Pancreas (tissue), 10 donors: ENCODE results near the gene BCOR. TPM values are rescaled to one million over a fixed set of nuclear protein-coding genes. Genes with fewer than 3 reads are reported as not detected.

Experiments
- ATAC-seq, 4 donors: fragments of 200-7000 bp; cut with Tn5 transposase; one replicate each; pipeline versions ENCODE4 v1.8.0 to v1.9.1; 2020; ENCODE audit warnings: mild to moderate bottlenecking in 4 of 4, moderate library complexity in 4 of 4
- DNase-seq, 6 donors: peaks; one replicate each; pipeline ENCODE4 v3.0.0-alpha.2; 2020
- FAIRE-seq: peaks from 2 replicates; lab custom pipeline; 2012; peaks lifted over from hg19 to GRCh38; lab: Jason Lieb, UNC
- H3K27ac ChIP-seq, 4 donors: fragments of 200-600 bp; sonication (generic); 1 replicate in 3 of 4; 2 replicates in 1 of 4; pipeline versions ENCODE4 v1.5.0 to v1.8.0; 2020
- H3K27me3 ChIP-seq, 4 donors: fragments of 200-600 bp; one replicate each; pipeline ENCODE4 v1.8.0; 2021
- H3K36me3 ChIP-seq, 3 donors: fragments of 200-600 bp; sonication (generic) in 1 of 3; one replicate each; pipeline versions ENCODE4 v1.5.0 to v1.8.0; 2020 to 2021
- H3K4me1 ChIP-seq, 3 donors: fragments of 200-600 bp; one replicate each; pipeline ENCODE4 v1.8.0; 2021
- H3K4me3 ChIP-seq, 4 donors: fragments of 200-600 bp; sonication (generic) in 2 of 4; one replicate each; pipeline versions ENCODE4 v1.5.0 to v1.8.0; 2020 to 2021
- H3K9me3 ChIP-seq, 4 donors: fragments of 200-600 bp; one replicate each; pipeline ENCODE4 v1.8.0; 2021
- CTCF ChIP-seq, 4 donors: fragments of 200-600 bp; sonication (generic) in 3 of 4; IDR thresholded peaks; one replicate each; pipeline versions ENCODE4 v1.5.0 to v1.8.0; 2021; ENCODE audit warnings: antibody characterized with exemption in 4 of 4
- WGBS, 2 donors: extraction: QIAGEN DNeasy Blood & Tissue Kit; methylation state at CpG; one replicate each; pipeline ENCODE4 v1.1.7; 2013; 5-methylcytosine and 5-hydroxymethylcytosine counted together
- intact Hi-C, 3 donors: fragments of 100-400 bp; cut with DNase I; formaldehyde crosslinking; loops; one replicate each; pipeline versions ENCODE4 v1.11.1 to v1.14.2; 2022
- polyA plus RNA-seq, 2 donors: library from polyadenylated mRNA; stranded (reverse); fragments of 200-250 nt; gene quantifications; one replicate each; pipeline ENCODE4 v1.2.3, GENCODE V29; 2013
- total RNA-seq, 6 donors: library from RNA; stranded (reverse); fragmentation: NEBNext Ultra II Directional in 4 of 6; extraction: Animal tissue kit (Norgen Biotek cat#: 25700) in 4 of 6; gene quantifications; one replicate each; pipeline versions ENCODE4 v1.2.1 to v1.2.4, GENCODE V29; 2021 to 2023
- donor health status: healthy with polysubstance abuse.
- donor health status: DM: no; HTN: no; CAD: no; lungs with moderate emphysema.
- donor health status: DM: no; HTN: no; CAD: no.
- donor health status: control.
- donor health status: control.
- donor health status: Bipolar disorder and iron deficiency.
- donor health status: DM: yes; HTN: yes; CAD: no.
- donor health status: DM: no; HTN: no; CAD: no.
- donor health status: DM: no; HTN: no; CAD: no.
- donor health status: DM: yes; HTN: yes; CAD: no.

The BCOR gene
- total and polyA plus RNA-seq, 8 donors: 6.3 to 18.4 (median 13.0) TPM

GRCh38 chrX:40105835-40106675 lies 8.3 kb upstream of the BCOR start:
- Histone ChIP-seq H3K4me1 (peaks cover 0 to 22% (median 13%) of the 10 kb centered on the region in 3 donors), H3K9me3 (no peaks in the 10 kb centered on the region), H3K27ac (peak overlapping the region; percentile 84 to 92 (median 88)), H3K36me3 (no peaks in the 10 kb centered on the region), H3K4me3 (peak overlapping the region; percentile 11 to 53 (median 30)), H3K27me3 (peaks cover 0 to 7% (median 2%) of the 10 kb centered on the region in 4 donors)
- intact Hi-C loops: loop anchor here in 2 of 3 donors (10.0 kb wide), 2 partner anchors 49 to 69 kb away; no protein-coding TSS in a partner anchor
- peak; percentile 68 to 85 (median 75) for DNase-seq
- peak; percentile 28 to 34 (median 30) for ATAC-seq
- TF ChIP-seq CTCF (IDR thresholded peaks at IDR 0.05): no peak
- FAIRE-seq: no peak
- 1 to 3% methylated on average over 59 to 83 of the region's 85 CpGs for WGBS, 2 donors

- no peaks in the 10 kb centered on the region for H3K36me3 ChIP-seq
- 0 to 5% methylated on average over 50 to 94 of the region's 94 CpGs for WGBS, 2 donors
- peaks cover 0 to 25% (median 13%) of the 10 kb centered on the region in 3 donors for H3K4me1 ChIP-seq
- peaks cover 0 to 6% (median 2%) of the 10 kb centered on the region in 4 donors for H3K27me3 ChIP-seq
- DNase-seq: peak in 5 of 6 donors; percentile 36 to 83 (median 67)
- H3K9me3 ChIP-seq: no peaks in the 10 kb centered on the region
- H3K27ac ChIP-seq: peak overlapping the region; percentile 84 to 92 (median 88)
- H3K4me3 ChIP-seq: peak overlapping the region; percentile 11 to 53 (median 30)
- ATAC-seq: peak; percentile 15 to 30 (median 20)
- FAIRE-seq: no peak
- TF ChIP-seq CTCF (IDR thresholded peaks at IDR 0.05): no peak
- intact Hi-C loops: loop anchor here in 2 of 3 donors (10.0 kb wide), 2 partner anchors 50 to 70 kb away; no protein-coding TSS in a partner anchor
Measured at GRCh38 chrX:40104985-40105834, 7.5 kb upstream of the BCOR start.

- intact Hi-C loops: loop anchor here in 2 of 3 donors (10.0 kb wide), 2 partner anchors 50 to 70 kb away; no protein-coding TSS in a partner anchor
- H3K9me3 ChIP-seq: no peaks in the 10 kb centered on the region
- DNase-seq: peak in 5 of 6 donors; percentile 54 to 84 (median 70)
- FAIRE-seq: no peak
- H3K4me3 ChIP-seq: peak overlapping the region; percentile 11 to 53 (median 30)
- peak overlapping the region; percentile 84 to 92 (median 88) for H3K27ac ChIP-seq
- 2 to 4% methylated on average over 14 to 39 of the region's 39 CpGs for WGBS, 2 donors
- peaks cover 0 to 30% (median 16%) of the 10 kb centered on the region in 3 donors for H3K4me1 ChIP-seq
- ATAC-seq: peak in 3 of 4 donors; percentile 1 to 4 (median 4)
- H3K27me3 ChIP-seq: peaks cover 0 to 6% (median under 1%) of the 10 kb centered on the region in 4 donors
- no peaks in the 10 kb centered on the region for H3K36me3 ChIP-seq
- TF ChIP-seq CTCF (IDR thresholded peaks at IDR 0.05): no peak
Measured at GRCh38 chrX:40104630-40104984, 6.8 kb upstream of the BCOR start.

- Histone ChIP-seq H3K4me3 (no peak overlapping the region), H3K27ac (no peak overlapping the region), H3K27me3 (peaks cover 0 to 6% (median 0%) of the 10 kb centered on the region in 4 donors), H3K9me3 (no peaks in the 10 kb centered on the region), H3K4me1 (peaks cover 0 to 31% (median 16%) of the 10 kb centered on the region in 3 donors), H3K36me3 (no peaks in the 10 kb centered on the region)
- no peak for FAIRE-seq
- peak in 1 of 6 donors; percentile 21 for DNase-seq
- no peak for TF ChIP-seq CTCF (IDR thresholded peaks at IDR 0.05)
- no peak for ATAC-seq
- intact Hi-C loops: loop anchor here in 2 of 3 donors (10.0 kb wide), 2 partner anchors 51 to 71 kb away; no protein-coding TSS in a partner anchor
- 35 to 64% methylated on average over 22 of the region's 22 CpGs for WGBS, 2 donors
Measured at GRCh38 chrX:40103565-40104323, 6.0 kb upstream of the BCOR start.
